HG02642 (cell line): ENCODE results near the gene PSD.
"Not testable (repeated sequence)": the region's sequence is repeated elsewhere in the genome, so short reads cannot be mapped to it uniquely, and the experiment has no call there.

Experiments
- ATAC-seq: cut with Tn5 transposase; IDR thresholded peaks from one replicate; pipeline ENCODE4 v1.9.1; 2021; ENCODE audit warnings: mild to moderate bottlenecking; ENCODE audit not compliant: unreplicated experiment, poor library complexity

The PSD gene

DNA sequence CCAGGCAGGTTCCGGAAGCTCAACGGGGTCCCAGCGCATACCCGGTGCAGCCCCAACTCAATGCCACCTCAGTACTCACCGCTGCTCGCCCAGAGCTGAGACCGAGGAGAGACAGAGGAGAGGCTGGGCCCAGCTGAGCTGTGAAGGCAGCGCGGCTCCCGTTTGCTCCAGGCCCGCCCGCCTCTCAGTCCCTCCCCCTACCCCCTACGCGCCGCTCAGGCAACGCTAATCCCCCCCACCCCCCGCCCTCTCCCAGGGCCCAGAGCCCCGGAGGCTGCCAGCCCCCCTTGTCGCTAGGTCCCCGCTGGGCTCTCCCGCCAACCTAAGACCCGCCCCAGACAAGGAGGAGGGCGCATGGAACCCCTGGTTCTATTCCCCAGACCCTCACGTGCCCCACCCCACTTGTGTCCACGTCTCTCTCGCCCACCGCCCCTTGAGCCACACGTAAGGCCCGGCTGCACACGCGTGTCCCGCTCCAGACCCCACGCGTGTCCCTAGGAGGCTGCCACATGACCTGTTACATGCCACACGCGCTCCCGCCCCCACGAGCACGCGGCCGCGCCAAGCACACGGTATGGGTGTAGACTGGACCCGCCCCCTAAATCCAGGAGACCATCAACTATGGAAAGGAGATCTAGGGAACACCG is at the start of gene PSD:
Gene PSD, minus strand, starts transcription at position 164 of the 647 bp plus-strand sequence. CDS start 1,747 bp downstream, outside the sequence.
- no peak for ATAC-seq

DNA sequence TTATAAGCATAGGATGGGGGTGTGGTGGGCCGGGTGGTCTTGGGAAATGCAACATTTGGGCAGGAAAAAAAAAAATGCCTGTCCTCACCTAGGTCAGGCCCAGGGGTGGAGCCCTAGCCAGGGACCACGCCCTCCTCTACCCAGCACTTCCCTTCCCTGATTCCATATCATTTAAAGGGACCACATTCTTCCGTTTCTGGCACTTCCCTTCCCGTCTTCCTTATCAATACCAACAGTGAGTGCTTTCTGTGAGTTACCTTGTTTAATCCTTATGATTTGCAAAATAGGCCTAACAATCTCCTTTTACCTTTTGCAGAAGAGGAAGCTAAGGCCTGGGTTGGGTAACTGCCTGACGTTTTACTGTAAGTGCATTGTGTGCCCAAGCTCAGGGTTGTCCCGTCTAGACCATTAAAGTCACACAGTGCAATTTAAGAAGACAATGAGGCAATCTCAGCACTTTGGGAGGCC is 49.4 kb upstream of the PSD start:
- ATAC-seq = no peak

DNA sequence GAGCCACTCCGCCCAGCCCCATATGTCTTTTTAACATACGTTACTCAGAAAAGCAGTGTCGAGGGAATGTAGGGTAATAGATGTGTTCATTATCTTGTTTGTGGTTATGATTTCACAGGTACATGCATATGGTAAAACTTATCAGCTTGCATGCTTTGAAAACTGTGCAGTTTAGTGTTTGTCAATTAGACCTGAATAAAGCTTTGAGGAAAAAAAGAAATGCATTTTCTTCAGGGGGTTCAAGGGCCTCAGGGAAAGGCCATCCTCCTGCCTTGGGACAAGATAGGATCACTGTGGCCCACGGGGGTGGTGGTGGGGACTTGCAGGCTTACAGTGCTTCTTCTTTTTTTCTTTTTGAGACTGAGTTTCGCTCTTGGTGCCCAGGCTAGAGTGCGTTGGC is 48.7 kb upstream of the PSD start:
- ATAC-seq = no peak

DNA sequence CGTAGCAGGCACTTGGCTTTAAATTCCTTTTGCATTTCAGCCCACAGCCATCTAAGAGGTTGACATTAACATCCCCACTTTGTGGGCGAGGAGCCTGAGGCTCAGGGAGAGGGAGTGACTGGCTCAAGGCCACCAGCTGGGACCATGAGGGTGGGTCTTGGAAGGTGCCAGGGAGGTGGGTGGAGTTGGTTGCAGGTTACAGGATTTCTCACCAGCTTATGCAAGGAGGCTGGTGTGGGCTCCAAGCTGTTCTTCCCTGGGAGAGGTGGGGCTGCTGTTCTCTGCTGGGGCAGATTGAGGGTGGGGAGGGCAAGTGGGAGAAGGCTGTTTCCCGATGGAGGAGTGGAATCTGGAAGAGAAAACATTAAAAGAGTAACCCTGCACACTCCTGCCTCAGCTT is 46.9 kb upstream of the PSD start:
- ATAC-seq = no peak

DNA sequence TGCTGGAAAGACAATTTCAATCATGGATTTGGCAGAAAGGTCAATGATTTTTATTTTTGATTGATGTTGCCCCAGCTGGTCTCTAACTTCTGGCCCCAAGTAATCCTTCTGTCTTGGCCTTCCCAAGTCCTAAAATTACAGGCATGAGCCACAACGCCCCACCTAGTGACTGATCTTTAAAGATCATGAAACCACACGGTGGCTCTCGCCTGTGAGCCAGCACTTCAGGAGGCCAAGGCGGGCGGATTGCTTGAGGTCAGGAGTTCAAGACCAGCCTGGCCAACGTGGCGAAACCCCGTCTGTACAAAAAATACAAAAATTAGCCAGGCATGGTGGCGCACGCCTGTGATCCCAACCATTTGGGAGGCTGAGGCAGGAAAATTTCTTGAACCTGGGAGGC is 45.4 kb upstream of the PSD start:
- no peak for ATAC-seq

DNA sequence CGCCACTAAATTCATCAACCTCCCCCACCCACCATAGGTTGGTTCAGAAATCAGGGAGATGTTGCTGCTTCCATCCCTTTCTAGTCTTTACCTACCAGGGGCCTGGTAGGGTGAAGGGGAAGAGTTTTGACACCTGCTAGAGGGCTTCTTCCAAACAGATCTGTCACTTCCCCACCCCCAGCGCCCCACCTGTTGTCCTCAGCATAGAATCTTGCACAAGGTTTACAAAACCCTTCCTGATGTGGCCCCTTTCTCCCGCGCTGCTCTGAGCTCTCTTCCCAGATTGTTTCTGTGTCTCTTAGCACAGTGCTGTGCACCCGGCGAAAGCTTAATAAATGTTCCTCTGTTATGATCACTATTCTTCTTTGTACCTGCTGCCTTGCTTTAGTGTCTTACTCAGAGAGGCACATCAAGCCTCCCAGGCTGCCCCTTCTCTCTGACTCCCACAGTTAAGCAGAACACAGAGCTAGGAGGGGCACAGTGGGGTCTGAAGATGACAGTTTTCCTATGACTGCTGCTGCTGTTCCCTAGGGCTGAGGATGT is 44.0 kb upstream of the PSD start:
- no peak for ATAC-seq

DNA sequence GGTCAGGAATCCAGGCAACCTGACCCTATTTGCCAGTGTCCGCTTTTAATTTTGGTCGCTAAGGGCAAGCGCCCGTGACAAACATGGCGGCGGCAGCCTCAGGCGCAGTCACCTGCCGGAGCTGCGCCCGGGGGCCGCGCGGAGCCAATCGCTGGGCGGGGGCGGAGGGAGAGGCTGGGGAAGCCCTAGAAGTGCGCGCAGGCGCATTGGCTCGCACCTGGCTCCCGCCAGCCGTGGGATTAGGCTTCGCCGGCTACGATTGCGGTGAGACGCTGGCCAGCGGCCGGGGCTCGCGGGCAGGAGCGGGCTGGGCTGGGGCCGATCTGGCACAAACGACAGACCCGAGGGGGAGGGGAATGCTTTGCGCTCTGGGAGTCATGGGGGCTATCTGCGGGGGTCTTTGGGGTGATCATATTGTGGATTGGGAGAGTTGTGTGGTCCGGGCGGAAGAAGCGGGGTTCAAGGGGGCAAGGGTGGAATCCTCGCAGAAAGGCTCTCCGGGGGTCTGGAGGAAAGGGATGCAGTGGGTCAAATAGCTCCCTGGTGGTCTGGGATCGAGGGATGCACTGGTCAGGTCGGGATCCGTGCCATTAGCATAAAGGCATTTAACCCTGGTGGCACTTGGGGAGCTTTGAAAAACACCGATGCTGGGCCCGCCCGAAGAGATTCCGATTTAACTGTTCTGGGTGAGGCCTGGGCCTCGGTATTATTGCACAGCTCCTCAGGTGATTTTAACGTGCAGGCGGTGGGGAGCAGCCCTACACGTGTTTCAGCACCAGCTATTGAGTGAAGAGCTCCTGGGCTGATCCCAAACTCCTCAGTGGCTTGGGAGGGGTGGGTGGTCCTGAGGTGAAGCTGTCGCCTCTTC is 42.8 kb upstream of the PSD start:
- peak; percentile 92 for ATAC-seq

DNA sequence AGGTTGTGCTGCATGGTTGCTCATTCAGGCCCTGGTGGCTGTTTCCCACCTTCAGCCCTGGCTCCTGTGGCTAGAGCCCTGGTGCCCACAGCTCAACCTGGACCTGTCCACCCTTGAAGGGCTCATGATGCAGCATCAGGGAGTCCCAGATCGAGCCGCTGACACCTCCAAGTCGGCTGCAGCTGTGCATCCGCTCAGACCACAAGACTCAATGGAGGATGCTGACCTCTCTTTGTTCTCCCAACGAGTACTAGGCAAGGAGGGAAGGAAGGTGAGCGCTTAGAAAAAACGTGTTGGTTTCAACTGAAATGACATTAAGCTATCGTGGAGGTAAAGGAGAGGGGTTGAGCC is 42.2 kb upstream of the PSD start:
- ATAC-seq = peak; percentile 29

DNA sequence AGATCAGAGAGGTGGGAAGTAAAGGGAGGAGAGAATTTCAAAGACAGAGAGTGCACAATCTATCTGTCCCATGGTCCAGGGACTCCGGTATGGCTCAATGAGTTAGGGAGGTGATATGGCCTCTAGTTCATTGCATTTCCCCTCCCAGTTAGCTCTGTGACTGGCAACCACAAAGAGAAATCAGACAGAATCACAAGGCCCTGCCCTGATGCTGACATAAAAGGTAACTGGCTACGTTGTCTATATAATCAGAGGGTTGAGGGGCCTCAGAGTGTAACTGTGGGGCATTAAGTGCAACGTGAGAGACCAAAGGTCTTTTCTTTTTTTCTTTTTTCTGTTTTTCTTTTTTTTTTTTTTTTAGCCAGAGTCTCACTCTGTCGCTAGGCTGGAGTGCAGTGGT is 40.1 kb upstream of the PSD start:
- ATAC-seq = no peak

DNA sequence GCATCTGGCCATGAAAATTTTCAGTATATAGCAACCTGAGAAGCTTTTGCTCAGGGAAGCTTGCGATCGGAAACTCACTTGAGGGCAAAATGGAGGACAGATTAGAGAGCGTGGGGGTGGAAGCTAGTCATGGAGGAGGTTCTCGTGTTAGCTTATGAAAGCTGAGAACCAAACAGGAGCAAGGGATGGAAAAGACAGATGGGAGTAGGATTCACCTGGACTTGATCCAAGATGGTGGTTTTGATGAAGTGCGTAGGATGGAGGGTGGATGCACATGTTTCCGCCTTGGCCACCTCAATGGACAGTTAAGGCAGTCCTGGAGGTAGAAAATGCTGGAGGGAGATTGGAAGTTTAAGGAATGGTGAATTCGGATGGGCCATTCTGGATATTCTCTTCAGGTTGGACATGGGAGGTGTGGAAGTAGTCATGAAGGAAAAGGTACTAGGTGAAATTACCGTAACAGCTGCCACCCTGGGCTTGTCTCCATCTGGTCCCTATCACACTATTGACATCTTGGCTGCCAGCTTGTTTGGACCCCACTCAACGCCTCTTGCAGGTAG is 39.1 kb upstream of the PSD start:
- no peak for ATAC-seq

DNA sequence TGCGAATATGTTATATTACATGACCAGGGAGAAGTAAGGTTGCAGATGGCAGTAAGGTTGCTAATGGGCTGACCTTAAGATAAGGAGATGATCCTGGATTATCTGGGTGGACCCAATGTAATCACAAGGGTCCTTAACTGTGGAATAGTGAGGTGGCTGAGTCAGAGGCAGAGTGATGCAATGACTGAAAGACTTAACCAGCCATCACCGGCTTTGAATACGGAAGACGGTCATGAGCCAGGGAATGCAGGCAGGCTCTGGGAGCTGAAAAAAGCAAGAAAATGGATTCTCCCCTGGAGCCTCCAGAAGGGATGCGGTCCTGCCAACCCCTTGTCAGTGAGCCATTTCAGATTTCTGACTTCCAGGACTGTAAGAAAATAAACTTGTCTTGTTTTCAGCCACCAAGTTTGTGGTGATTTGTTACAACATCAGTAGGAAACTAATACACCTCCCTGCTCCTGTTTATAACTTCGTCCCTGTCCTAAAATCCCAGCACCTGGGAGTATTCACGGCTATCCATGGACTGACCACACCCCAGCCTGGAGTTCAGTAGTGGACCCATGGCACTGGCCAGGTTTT is 37.4 kb upstream of the PSD start:
- ATAC-seq = no peak

DNA sequence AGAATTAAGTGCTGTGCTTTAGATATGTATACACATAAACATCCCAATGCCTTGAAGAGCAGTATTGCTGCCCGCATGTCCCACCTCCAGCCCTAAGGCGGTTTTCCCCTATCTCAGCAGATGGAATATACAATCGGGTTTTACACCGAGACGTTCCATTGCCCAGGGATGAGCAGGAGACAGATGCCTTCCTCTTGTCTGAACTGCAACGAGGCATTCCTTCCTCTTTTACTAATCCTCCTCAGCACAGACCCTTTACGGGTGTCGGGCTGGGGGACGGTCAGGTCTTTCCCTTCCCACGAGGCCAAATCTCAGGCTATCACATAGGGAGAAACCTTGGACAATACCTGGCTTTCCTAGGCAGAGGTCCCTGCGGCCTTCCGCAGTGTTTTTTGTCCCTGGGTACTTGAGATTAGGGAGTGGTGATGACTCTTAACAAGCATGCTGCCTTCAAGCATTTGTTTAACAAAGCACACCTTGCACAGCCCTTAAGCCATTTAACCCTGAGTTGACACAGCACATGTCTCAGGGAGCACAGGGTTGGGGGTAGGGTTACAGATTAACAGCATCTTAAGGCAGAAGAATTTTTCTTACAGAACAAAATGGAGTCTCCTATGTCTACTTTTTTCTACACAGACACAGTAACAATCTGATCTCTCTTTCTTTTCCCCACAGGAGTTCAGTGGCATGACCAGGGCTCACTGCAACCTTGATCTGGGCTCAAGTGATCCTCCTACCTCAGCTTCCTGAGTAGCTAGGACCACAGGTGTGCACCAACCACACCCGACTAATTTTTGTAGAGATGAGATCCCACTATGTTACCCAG is 36.3 kb upstream of the PSD start:
- not testable (repeated sequence) for ATAC-seq

DNA sequence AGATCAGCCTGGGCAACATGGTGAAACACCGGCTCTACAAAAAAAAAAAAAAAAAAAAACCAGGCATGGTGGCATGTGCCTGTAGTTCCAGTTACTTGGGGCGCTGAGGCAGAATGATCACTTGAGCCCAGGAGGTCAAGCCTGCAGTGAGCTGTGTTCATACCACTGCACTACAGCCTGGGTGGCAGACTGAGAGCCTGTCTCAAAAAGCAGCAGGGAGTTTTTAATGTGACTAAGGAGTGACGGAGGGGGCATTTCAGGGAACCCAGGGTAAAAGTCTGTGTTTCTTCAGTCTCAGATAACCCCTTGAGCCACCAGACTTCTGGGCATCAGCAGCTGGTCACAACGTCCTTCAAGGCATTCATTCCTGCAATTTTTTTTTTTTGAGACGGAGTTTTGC is 34.9 kb upstream of the PSD start:
- no peak for ATAC-seq

DNA sequence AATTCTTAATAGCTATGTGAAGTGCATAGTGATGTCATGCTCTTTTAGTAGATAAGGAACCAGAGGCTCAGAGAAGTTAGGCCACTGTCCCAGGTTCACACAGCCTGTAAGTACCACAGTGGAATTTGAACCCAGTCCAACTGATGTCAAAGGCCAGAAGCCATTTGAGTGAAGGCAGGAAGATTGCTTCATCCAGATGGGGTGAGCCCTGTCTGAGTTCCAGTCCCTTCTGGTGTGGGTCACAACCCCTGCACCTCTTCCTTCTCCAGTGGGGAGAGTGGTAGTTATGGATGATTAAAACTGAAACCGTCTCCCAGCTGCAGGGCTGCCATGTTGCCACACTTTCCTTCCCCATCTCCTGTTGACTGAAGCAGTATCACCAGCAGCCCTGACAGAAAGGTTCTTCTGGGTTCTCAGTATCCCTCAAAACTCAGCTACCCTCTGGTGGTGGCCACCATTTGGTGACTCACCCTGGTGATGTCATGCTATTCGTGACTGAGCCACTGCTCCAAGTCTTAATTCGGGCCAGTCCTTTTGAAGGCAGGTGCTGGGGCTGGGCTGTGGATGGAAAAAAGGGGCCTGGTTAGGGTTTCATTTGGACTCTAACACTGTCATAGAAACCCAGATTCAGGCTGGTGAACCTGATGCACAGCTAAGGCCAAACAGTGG is 34.2 kb upstream of the PSD start:
- no peak for ATAC-seq

DNA sequence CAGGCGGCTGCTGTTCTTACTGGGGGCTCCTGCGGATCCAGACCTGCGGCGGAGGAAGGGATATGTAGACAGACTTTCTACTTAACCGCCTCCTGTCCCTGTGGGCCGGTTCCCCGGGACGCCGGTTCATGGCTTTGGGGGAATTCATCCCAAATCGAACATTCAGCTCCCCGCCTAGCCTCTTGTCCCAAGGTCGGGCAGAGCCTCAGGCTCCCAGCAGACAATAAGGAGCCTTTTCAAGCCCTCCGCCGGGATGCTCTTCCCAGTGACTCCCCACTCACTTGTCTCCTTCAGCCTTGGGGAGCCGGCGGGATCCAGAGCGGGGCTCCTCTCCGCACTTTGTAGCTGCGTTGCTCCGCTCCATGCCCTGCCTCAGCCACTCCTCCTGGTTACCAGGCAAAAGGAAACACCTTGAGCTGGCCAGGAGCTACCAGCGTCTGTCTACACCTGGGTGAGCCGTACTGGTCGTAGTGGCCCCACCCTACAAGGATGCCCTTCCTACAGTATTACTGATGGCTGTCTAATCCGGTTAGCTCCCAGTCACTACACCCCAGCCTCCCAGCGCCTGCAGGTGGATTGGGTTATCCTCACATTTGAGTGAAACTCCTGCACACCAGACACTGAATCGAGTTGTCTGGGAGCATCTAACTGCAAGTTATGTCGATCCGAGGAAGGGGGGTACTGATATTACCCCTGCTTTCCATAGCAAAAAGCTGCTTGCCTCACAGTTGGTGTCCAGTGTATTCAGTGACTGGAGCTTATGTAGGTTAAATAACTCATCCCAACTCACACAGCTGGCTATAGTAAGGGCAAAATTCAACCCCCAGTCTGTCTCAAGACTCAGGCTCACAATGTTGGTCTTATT is 32.8 kb upstream of the PSD start, which contains the start of gene C10orf95:
Gene C10orf95, minus strand, starts transcription at position 439 of the 865 bp plus-strand sequence. CDS start 450 bp downstream, outside the sequence.
- ATAC-seq = no peak

DNA sequence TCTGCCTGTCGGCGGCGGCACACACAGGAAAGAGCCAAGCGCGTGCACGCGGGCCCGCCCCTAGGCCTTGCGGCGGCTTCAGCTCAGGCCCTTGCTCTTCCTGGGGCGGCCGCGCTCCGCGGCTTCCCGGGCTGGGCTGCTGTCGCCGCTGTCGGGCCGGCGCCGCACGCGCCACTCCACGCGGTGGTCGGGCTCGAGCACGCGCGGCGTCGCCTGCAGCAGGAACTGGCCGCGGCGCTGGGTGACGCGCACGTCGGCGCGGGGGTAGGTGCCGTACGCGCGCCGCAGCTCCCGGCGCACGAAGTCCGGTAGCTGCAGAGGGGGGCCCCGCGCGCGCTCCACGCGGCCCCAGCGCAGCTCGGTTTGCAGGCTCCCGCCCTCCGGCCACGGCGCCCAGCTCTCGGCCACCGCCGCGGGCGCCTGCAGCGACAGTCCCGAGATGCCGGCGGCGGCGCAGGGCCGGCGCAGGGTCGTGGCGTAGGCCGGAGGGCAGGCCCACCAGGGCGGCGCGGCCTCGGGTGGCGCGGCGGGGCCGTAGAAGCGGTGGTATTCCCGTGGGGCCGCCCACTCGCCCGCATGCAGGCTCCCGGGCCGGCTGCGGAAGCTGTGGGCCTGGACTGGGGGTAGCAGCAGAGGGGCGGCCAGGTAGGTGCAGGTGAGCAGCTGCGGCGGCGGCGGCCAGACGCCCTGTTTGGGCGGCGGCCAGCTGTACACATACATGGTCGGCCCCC is 32.0 kb upstream of the PSD start:
- peak; percentile 79 for ATAC-seq

DNA sequence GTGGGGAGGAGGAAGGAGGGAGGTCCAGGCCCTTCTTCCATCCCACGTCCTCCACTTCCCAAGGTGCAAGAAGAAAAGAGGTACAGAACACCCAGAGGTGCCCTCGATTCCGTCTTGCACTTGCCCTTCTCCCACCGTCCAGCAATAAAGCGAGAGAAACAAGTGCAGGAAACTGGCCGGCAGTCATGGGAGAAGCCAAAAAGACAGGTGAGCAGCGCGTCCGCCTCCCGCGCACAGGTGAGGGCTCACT is 31.5 kb upstream of the PSD start:
- no peak for ATAC-seq
